GM12892 (cell line): ENCODE data around the gene LGI4.

Source experiments
- POLR2A ChIP-seq: IDR thresholded peaks from 2 replicates; pipeline ENCODE4 v1.6.1; 2011; ENCODE audit warnings: low read depth, low read length, control low read depth
- POLR2AphosphoS5 ChIP-seq: IDR thresholded peaks from 2 replicates; pipeline ENCODE4 v1.6.1; 2011; ENCODE audit warnings: low read depth, low read length, control low read depth
- TAF1 ChIP-seq: IDR thresholded peaks from 2 replicates; pipeline ENCODE4 v1.6.1; 2011; ENCODE audit warnings: low read depth, mild to moderate bottlenecking, control low read depth, low read length, borderline replicate concordance

DNA sequence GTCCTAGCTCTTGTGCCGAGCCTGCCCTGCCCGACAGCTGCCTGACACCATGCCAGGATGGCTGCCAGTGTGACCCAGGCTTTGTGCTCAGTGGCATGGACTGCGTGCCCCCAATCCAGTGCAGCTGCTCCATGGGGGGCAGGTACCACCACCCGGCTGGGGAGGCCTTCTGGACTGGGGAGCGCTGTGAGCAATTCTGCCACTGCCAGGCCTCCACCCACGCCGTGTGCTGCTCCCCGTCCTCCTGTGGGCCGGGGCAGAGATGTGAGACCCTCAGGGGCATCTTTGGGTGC, 28.6 kb downstream of the LGI4 start:
- TF ChIP-seq TAF1 = no peak
- TF ChIP-seq POLR2A = no peak
- no peak for TF ChIP-seq POLR2AphosphoS5
